GM12878 (cell line): Measurements from ENCODE around the gene HCN4. TPM values are rescaled to one million over a fixed set of nuclear protein-coding genes. Genes with fewer than 3 reads are reported as not detected.

ENCODE experiments used
- ATAC-seq: fragments of 200-7000 bp; cut with Tn5 transposase; 3 replicates; pipeline ENCODE4 v1.9.1; 2020; ENCODE audit warnings: mild to moderate bottlenecking, moderate library complexity
- BruUV-seq: library from RNA; stranded (reverse); fragments of 400-500 nt; replicated peaks from 2 replicates; lab custom pipeline; 2021; lab: Mats Ljungman, UMichigan
- CTCF ChIA-PET: fragments of 300-600 bp; sonication (Branson Sonifier 250); formaldehyde crosslinking; extraction: SDS; loops from one replicate; lab custom pipeline; 2021; ENCODE audit warnings: inconsistent platforms; lab: Yijun Ruan, JAX
- POLR2A ChIA-PET: fragments of 350-600 bp; formaldehyde crosslinking; extraction: SDS; loops from one replicate; lab custom pipeline; 2021; ENCODE audit warnings: inconsistent platforms; lab: Charles Lee
- RAD21 ChIA-PET: fragments of 300-600 bp; sonication (Branson Sonifier 250); formaldehyde crosslinking; loops from one replicate; lab custom pipeline; 2023; ENCODE audit warnings: antibody characterized with exemption; ENCODE audit not compliant: unreplicated experiment; lab: Charles Lee
- SMC1A ChIA-PET: fragments of 300-600 bp; sonication (Branson Sonifier 250); formaldehyde crosslinking; loops from one replicate; lab custom pipeline; 2023; ENCODE audit not compliant: unreplicated experiment, uncharacterized antibody; lab: Charles Lee
- DNase-seq: peaks from one replicate; pipeline ENCODE4 v3.0.0-alpha.2; 2011; ENCODE audit warnings: low read depth, low spot score
- FAIRE-seq: peaks from 3 replicates; lab custom pipeline; 2011; peaks lifted over from hg19 to GRCh38; lab: Jason Lieb, UNC
- H2AFZ ChIP-seq: 2 replicates; pipeline ENCODE4 v1.6.0; 2011; ENCODE audit warnings: low read depth, low read length, control low read depth; ENCODE audit not compliant: control insufficient read depth
- H3K27ac ChIP-seq: 2 replicates; pipeline ENCODE4 v1.5.1; 2011; ENCODE audit warnings: control low read depth; ENCODE audit not compliant: control insufficient read depth, insufficient read depth
- H3K27me3 ChIP-seq, 2 experiments: replicated peaks in 1 of 2; 2 replicates each; pipeline versions ENCODE4 v1.6.0 to v1.6.1; 2011; ENCODE audit warnings: low read length in 1 of 2; ENCODE audit not compliant: control insufficient read depth in 2 of 2, insufficient read depth in 2 of 2
- H3K36me3 ChIP-seq, 2 experiments: 2 replicates each; pipeline ENCODE4 v1.5.1; 2011; ENCODE audit warnings: low read length in 1 of 2; ENCODE audit not compliant: control insufficient read depth in 2 of 2, insufficient read depth in 2 of 2
- H3K4me1 ChIP-seq: 2 replicates; pipeline ENCODE4 v1.6.1; 2011; ENCODE audit warnings: mild to moderate bottlenecking, low read length, moderate library complexity, mixed read lengths; ENCODE audit not compliant: control insufficient read depth, insufficient read depth
- H3K4me2 ChIP-seq: 2 replicates; pipeline ENCODE4 v1.6.0; 2011; ENCODE audit warnings: control low read depth; ENCODE audit not compliant: control insufficient read depth, insufficient read depth
- H3K4me3 ChIP-seq: fragments of 200-600 bp; sonication (generic); 2 replicates; pipeline ENCODE4 v1.5.1; 2016
- H3K79me2 ChIP-seq: 2 replicates; pipeline ENCODE4 v1.6.0; 2011; ENCODE audit warnings: low read length; ENCODE audit not compliant: control insufficient read depth, insufficient read depth
- H3K9ac ChIP-seq: 2 replicates; pipeline ENCODE4 v1.8.0; 2011; ENCODE audit warnings: low read length, control low read depth, mixed read lengths; ENCODE audit not compliant: control insufficient read depth, insufficient read depth
- H3K9me3 ChIP-seq: replicated peaks from 3 replicates; pipeline ENCODE4 v1.5.1; 2011; ENCODE audit warnings: mild to moderate bottlenecking, low read length; ENCODE audit not compliant: control insufficient read depth, insufficient read depth
- H4K20me1 ChIP-seq: 2 replicates; pipeline ENCODE4 v1.6.0; 2011; ENCODE audit not compliant: control insufficient read depth, insufficient read depth
- BCL11A ChIP-seq: IDR thresholded peaks from 2 replicates; pipeline ENCODE4 v1.6.1; 2011; ENCODE audit warnings: low read depth, low read length
- IRF4 ChIP-seq: IDR thresholded peaks from 2 replicates; pipeline ENCODE4 v1.6.1; 2011; ENCODE audit warnings: low read depth, low read length
- SIN3A ChIP-seq: IDR thresholded peaks from 2 replicates; pipeline ENCODE4 v1.6.1; 2012; ENCODE audit warnings: low read depth, low read length, improper control_type of control experiment
- TARDBP ChIP-seq: IDR thresholded peaks from 2 replicates; pipeline ENCODE4 v1.6.1; 2016; ENCODE audit warnings: borderline replicate concordance
- WGBS: methylation state at CpG from one replicate; pipeline ENCODE4 v1.1.6; 2016; ENCODE audit warnings: low lambda C conversion rate; ENCODE audit not compliant: insufficient replicate concordance, insufficient coverage; ENCODE audit errors: missing lambda C conversion rate; 5-methylcytosine and 5-hydroxymethylcytosine counted together
- in situ Hi-C: fragments of 300-500 bp; cut with MboI; formaldehyde crosslinking; loops from 9 replicates; pipeline ENCODE4 v1.14.3; 2018; ENCODE audit warnings: mixed read lengths
- intact Hi-C: fragments of 100-400 bp; cut with micrococcal nuclease; formaldehyde crosslinking; loops from one replicate; pipeline ENCODE4 v1.14.2; 2022; ENCODE audit not compliant: unreplicated experiment
- polyA plus RNA-seq, 11 experiments: library from polyadenylated mRNA; depleted of rRNA in 4 of 11; unstranded in 6 of 11; stranded (reverse) in 5 of 11; fragments of >200 nt; fragmentation: Nextera tagmentation in 4 of 11; fragmentation: Illumina TruSeq in 1 of 11; extraction: Ambion mirVana in 4 of 11; extraction: Trizol in 1 of 11; gene quantifications; 1 replicate in 1 of 11; 2 replicates in 10 of 11; pipeline versions ENCODE4 v1.2.1 to v1.2.3, GENCODE V29; 2011 to 2016; ENCODE audit warnings: inconsistent platforms in 2 of 11, missing spikeins in 2 of 11, low read depth in 1 of 11
- total RNA-seq, 4 experiments: library from RNA; depleted of rRNA in 3 of 4; stranded (reverse); fragments of >200 nt in 3 of 4; fragmentation: Illumina TruSeq in 1 of 4; extraction: Trizol in 1 of 4; gene quantifications; 2 replicates each; pipeline versions ENCODE4 v1.2.1 to v1.2.3, GENCODE V29; 2013 to 2021
- TF ChIP-seq, protein P1 (sequence below), 3 experiments: IDR thresholded peaks in 2 of 3; conservative IDR thresholded peaks in 1 of 3; 2 replicates each; pipeline ENCODE4 v1.5.1; 2011; ENCODE audit warnings: low read depth in 3 of 3, low read length in 3 of 3, mild to moderate bottlenecking in 3 of 3, control low read depth in 2 of 3, moderate library complexity in 2 of 3, inconsistent platforms in 1 of 3, mixed read lengths in 1 of 3; ENCODE audit not compliant: control insufficient read depth in 2 of 3, insufficient read depth in 1 of 3; ENCODE audit errors: extremely low read depth in 1 of 3

The HCN4 gene
- total and polyA plus RNA-seq, 10 of the 15 experiments (the other 5 are each of a cell fraction or from before 2014, with no cell fraction given) = 0.03 to 0.10 TPM; not detected in 8

DNA sequence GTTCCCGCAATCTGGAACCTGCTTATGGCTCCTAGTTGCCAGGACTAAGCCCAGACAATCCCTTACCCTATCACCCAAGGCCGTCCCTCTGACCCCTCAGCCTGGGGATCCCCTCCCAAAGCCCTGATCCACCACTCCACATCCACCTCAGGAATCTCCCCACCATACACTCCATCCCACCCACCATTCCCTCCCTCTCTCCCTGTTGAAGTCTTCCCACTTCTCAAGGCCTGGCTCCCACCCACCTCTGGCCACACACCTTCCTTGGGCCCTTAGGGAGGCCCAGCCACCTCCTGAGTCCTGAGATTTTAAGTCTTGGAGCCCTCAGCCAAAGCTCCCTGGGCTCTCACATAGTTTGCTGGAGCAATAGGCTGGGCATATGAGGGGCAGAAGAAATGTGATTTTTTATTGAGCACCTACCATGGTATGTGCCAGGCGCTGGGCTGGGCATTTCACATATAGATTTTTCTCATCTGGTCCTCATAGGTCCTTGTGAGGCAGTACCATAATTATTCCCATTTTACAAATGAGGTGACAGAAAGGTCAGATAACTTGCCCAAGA is 48.1 kb downstream of the HCN4 start:
- CTCF ChIA-PET = no interaction called here
- SMC1A ChIA-PET = no interaction called here
- peaks cover 6% of the 10 kb centered on the region for H3K4me1 ChIP-seq
- RAD21 ChIA-PET = no interaction called here
- FAIRE-seq (no peak), DNase-seq (no peak), ATAC-seq (no peak)
- H2AFZ ChIP-seq = no peak overlapping the region
- POLR2A ChIA-PET = no interaction called here
- H3K27me3 ChIP-seq = no peaks in the 10 kb centered on the region
- H3K27ac ChIP-seq = no peak overlapping the region
- no peak overlapping the region for H3K4me2 ChIP-seq
- H4K20me1 ChIP-seq = no peaks in the 10 kb centered on the region
- H3K36me3 ChIP-seq = no peaks in the 10 kb centered on the region
- H3K9me3 ChIP-seq = no peaks in the 10 kb centered on the region
- TF ChIP-seq TARDBP (no peak), SIN3A (no peak), BCL11A (no peak), IRF4 (no peak)
- H3K4me3 ChIP-seq = no peak overlapping the region
- 44% methylated on average over 3 of the region's 3 CpGs for WGBS
- H3K79me2 ChIP-seq = no peaks in the 10 kb centered on the region
- in situ Hi-C loops (no loop called here), intact Hi-C loops (no loop called here)
- BruUV-seq = no TSS peak
- no peak overlapping the region for H3K9ac ChIP-seq

DNA sequence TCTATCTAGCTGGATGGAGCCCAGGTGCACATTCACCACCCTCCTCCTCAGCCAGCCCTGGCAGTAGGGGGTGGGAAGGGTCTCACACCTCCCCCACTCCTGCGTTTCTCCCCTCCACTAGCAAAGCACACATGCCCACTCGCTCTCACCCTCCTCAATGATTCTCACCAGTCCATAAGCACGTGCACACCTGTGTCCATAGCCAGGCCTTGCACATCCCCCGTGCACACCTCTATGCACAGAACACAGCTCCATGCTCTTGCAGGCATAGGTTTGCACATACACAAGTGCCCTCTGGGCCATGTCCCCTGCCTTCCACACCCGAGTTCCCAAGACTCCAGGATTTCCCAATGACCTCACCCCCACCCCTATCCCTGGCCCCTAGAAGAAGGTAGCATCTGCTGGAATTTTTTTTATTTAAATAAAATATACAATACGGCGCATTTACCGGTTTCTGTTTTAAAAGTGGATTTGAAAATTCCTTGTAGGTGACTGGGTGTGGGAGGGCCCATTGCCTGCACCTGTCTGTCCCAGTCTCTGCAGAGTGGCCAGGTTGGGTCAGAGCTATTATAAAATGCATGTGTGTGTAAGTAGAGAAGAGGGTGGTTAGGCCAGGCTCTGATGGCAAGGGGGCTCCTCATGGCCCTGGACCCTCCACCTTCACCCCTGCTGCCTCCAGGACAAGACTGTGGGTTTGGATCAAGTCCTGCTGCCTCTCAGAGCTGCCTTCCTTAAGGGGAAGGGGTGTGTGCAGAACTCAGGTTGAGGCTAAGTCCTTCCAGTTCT is 49.1 kb downstream of the HCN4 start:
- SMC1A ChIA-PET = no interaction called here
- intact Hi-C loops = no loop called here
- RAD21 ChIA-PET = no interaction called here
- no peak overlapping the region for H3K4me3 ChIP-seq
- H3K9ac ChIP-seq = no peak overlapping the region
- H3K4me1 ChIP-seq = peaks cover 4% of the 10 kb centered on the region; the same call in 1 of the 2 replicates
- CTCF ChIA-PET = no interaction called here
- in situ Hi-C loops = no loop called here
- ATAC-seq = no peak
- POLR2A ChIA-PET = no interaction called here
- WGBS = 13% methylated on average over 8 of the region's 8 CpGs
- no peaks in the 10 kb centered on the region for H3K9me3 ChIP-seq
- no peak overlapping the region for H2AFZ ChIP-seq
- TF ChIP-seq, protein P1, sequence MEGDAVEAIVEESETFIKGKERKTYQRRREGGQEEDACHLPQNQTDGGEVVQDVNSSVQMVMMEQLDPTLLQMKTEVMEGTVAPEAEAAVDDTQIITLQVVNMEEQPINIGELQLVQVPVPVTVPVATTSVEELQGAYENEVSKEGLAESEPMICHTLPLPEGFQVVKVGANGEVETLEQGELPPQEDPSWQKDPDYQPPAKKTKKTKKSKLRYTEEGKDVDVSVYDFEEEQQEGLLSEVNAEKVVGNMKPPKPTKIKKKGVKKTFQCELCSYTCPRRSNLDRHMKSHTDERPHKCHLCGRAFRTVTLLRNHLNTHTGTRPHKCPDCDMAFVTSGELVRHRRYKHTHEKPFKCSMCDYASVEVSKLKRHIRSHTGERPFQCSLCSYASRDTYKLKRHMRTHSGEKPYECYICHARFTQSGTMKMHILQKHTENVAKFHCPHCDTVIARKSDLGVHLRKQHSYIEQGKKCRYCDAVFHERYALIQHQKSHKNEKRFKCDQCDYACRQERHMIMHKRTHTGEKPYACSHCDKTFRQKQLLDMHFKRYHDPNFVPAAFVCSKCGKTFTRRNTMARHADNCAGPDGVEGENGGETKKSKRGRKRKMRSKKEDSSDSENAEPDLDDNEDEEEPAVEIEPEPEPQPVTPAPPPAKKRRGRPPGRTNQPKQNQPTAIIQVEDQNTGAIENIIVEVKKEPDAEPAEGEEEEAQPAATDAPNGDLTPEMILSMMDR (IDR thresholded peaks at IDR 0.05 in 2 of 3, conservative IDR thresholded peaks at IDR 0.05 in 1 of 3; ENCODE audit: control insufficient read depth in 2 of 3, extremely low read depth in 1 of 3, insufficient read depth in 1 of 3, low read depth in 3 of 3, low read length in 3 of 3) = no peak
- TF ChIP-seq, all 136 proteins: peak for 0
- H3K79me2 ChIP-seq = no peaks in the 10 kb centered on the region
- no peak for FAIRE-seq
- H3K36me3 ChIP-seq = no peaks in the 10 kb centered on the region
- H4K20me1 ChIP-seq = no peaks in the 10 kb centered on the region
- DNase-seq = no peak
- no peak overlapping the region for H3K4me2 ChIP-seq
- H3K27me3 ChIP-seq = no peaks in the 10 kb centered on the region
- H3K27ac ChIP-seq = no peak overlapping the region
- BruUV-seq = no TSS peak
